DMS 273 (cell line): Measurements from ENCODE around the gene KRTAP10-4.
"Not testable (repeated sequence)": the region's sequence is repeated elsewhere in the genome, so short reads cannot be mapped to it uniquely, and the experiment has no call there.

Experiments
- DNase-seq: peaks from one replicate; lab custom pipeline; 2025; ENCODE audit not compliant: unreplicated experiment; lab: John Stamatoyannopoulos, UW

Gene KRTAP10-4

DNA sequence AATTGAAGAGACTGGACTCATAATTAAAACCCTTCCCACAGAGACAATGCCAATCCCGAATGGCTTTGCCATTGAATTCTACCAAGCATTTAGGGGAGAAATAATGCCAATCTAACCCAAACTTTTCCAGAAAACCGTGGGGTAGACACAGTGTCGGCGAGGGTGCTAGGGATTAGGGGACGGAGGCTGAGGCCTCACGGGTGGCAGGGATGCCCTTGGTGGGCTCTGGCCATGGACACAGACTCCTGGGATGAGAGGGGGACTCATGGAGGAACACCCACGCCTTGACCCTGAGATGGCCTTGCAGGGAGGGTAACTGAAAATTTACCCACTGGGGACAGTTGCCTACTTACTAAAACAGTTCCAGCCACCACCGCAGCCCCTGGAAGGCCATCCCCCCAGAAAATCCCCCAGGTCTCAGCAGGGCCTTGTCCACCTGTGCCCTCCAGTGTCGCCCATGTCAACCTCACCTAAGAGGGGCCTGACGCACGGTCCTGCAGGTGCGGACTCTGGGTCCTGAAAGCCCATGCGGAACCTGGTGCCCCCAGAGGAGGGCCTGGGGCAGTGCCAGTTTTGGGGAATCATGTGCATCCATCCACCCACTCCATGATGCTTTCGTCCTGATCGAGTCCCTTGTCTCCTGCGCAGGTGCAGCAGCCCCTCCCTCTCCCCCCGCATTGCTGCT, 5.0 kb downstream of the KRTAP10-4 start:
- no peak for DNase-seq

DNA sequence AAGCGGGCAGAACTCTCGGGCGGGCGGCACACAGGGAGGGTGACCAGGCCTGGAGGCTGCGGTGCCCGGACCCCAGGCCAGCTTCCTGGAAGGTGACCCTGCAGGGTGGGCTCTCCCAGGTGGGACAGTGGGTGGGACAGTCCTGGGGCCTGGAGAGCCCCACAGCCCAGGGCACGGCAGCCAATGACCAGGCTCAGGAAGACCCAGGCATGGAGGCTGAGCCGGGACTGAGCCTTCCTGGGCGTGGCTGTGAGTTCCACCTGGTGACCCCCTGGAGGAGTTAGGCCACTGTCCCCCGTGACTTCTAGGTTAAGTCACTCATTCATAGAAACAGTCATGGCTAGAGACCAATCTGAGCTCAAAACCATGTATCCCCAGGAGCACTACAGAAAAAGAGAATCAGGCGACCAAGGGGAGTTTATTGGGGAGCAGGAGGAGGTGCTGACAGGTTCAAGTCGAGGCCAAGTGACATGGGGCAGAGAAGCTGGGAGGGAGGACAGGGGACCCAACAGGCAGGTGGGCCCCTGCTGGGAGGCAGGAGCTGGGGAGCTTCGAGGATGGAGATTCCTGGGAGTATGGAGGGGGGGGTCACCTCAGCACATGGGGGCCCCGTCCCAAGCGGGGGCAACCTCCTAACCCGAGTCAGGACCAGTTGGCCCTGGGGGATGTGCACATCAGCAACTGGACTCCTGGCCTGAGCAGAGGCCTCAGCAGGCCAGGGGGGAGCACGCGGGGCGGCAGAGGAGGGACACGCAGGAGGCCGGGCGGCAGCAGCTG, 5.7 kb downstream of the KRTAP10-4 start:
- DNase-seq, result no peak

DNA sequence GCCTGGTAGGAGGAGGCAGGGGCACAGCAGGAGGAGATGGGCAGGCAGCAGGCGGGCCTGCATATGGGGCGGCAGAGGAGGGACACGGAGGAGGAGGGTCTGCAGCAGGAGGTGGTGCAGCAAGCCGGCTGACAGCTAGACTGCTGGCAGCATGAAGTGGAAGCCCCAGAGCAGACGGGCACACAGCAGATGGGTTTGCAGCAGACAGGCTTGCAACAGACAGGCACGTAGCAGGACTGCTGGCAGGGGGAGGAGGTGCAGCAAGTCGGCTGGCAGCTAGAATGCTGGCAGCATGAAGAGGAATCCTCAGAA, 6.3 kb downstream of the KRTAP10-4 start:
- peak; percentile 65 for DNase-seq

DNA sequence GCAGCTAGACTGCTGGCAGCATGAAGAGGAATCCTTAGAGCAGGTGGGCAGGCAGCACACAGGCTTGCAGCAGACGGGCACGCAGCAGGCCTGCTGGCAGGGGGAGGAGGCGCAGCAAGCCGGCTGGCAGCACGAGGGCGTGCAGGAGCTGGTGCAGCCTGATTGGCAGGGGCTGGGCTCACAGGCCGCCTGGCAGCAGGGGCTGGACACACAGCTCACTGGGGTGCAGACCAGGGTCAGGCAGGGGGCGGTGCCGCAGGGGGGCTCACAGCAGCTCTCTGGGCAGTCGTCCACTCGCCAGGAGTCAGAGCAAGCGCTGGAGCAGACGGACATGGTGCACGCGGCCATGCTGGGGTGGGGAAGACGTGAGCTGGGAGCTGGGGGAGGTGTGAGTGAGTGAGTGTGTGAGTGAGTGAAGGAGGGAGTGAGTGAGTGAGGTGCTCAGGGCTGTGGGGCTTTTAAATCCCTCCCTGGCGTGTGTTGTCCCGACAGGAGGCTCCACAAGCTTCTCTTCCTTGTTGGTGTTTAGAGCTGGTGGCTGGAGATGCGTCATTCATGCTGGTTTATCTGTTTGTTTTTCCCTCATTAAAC, 6.8 kb downstream of the KRTAP10-4 start, which contains the start of gene KRTAP10-5:
Gene KRTAP10-5, minus strand, starts transcription at position 374 of the 591 bp plus-strand sequence. Its CDS starts 26 bp downstream, at position 348.
- DNase-seq, result not testable (repeated sequence)

DNA sequence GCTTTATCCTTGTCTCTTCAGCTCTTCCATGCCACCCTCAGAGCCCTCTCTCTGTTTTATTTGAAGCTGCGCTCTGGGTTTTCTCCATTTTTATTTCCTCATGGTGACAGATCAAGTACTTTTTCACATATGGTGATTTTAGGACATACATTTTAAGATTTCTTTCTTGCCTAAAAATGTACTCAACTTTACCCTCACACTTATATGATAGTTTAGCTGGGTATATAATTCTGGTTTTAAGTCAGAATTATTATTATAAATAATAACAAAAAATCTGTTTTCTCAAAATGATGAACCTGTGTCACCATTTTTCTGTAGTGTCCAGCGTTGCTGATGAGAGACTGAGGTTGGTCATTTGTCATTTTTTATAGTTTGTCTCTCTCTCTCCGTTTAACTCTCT, 7.6 kb downstream of the KRTAP10-4 start:
- no peak for DNase-seq

DNA sequence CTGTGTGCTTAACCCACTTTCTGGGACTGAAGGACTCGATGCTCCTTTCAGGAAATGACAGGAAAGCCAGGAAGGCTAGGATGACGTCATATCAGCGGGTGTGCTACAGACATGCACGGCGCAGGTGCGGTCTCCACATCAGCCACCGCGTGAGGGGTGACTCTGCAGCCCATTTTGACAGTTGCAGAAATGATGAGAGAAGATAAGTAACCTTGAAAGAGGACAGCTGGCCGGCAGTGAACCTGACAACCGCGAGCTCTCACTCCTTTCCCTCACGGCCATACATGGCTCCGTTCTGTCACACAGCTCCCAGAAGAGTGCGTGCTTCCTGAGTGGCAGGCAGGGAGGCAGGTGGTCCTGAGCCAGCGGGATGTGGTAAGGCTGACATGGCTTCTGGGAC, 8.5 kb downstream of the KRTAP10-4 start:
- DNase-seq, result no peak

DNA sequence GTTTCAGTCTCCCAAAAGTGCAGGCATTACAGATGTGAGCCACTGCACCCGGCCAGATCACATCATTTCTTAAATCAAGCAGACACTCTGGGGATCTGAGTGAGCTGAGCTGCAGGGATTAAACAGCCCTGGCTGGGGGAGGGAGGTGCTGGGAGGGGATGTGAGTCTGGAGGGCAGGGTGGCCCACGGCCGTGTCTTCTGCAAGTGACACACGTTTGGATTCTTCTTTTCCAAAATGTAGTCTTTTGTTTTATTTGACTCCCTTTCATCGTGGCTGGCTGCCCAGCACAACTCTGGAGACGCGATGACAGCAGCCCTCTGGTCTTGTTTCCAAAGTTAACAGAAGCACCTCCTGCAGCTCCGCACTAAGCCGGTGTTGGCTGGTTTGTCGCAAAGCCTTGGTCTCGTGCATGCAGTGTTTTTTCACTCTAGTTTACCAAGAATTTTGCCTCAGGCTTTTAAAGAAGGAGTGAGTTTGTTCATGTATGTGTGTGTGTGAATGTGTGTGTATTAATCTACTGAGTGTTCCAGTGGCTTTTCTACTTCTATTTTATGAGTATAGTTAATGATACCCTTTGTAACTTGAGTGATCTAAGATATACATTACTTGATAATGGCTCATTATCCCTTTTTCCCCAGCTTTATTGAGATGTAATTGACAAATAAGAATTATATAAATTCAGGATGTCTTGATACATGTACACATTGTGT, 9.7 kb downstream of the KRTAP10-4 start:
- peak; percentile 54 for DNase-seq

DNA sequence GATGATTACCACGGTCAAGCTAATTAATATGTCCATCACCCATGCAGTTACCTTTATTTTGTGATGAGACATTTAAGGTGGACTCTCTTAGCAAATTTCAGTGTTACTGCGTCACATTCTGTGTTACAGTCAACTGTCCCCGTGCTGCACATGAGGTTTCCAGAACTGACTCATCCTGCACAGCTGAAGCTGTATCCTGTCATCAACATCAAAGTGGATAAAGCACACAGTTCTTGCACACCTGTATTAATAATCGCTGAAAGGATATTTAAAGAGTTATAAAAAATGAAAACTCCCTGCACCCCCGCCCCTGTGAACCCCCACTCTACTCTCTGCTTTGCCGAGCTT, 10.2 kb downstream of the KRTAP10-4 start:
- DNase-seq, result no peak

DNA sequence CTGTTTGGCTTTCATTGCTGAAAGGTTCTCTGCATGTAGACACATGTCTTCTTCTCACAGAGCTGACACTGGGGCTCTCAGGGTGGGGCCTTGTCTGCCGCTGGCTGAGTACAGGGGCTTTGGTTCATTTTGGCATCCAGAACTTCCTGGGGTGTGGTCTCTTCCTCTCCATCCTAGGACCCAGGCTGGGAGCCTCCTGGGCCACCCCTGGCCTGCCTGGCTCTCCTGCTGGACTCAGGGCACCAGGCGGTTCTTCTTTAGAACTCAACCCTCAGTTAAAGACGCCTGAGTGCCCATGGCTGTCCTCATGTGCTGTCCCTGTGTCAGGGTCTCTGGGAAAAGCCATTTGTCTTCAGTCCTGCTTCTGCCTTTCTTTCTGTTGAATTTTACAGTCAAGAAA, 12.4 kb downstream of the KRTAP10-4 start:
- no peak for DNase-seq

DNA sequence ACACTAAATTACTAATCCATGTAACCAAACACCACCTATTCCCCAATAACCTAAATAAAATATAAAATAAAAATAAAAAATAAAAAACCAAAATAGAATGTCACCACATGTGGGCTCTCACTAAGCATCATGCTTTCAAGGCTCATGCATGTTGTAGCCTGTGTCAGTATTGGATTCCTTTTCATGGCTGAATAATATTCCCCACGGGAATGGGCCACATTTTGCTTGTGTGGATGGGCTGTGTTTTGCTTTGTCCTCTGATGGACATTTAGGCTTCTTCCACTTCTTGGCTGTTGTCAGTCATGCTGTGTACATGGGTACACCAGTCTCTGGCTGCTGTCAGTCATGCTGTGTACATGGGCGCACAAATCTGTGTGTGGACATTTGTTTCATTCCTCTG, 15.6 kb downstream of the KRTAP10-4 start:
- DNase-seq, result no peak

DNA sequence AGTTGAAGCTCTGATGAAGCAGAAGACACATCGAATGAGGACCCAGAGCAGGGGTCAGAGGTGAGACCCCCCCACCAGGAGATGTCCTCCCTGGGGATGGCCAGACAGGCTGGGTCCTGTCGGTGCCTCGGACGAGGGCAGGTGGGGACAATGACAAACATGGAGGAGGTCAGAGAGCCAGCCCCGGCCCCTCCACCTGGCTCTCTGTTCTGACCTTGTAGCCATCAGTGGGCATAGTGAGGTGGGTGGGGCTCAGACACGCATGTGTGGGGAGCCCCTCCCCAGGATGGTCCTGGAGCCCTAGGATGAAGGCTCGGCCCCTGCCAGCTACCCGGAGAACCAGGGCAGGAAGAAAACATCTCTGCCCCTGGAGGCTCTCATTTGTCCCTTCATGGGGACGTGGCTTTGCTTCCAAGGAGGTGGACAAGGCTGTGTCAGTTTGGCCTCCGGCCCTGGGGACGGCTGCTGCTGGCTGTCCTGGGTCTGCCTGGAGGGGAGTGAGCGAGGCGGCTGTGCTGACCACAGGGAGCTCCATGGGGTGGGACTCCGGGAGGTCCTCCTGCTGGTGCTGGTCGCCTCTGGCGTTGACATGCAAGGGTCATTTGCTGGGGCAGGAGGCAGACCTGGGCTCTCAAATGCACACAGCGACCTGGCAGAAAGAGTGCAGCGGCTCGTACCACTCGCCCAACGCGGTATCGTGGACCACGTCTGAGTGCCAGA, 16.2 kb downstream of the KRTAP10-4 start:
- DNase-seq, result no peak

DNA sequence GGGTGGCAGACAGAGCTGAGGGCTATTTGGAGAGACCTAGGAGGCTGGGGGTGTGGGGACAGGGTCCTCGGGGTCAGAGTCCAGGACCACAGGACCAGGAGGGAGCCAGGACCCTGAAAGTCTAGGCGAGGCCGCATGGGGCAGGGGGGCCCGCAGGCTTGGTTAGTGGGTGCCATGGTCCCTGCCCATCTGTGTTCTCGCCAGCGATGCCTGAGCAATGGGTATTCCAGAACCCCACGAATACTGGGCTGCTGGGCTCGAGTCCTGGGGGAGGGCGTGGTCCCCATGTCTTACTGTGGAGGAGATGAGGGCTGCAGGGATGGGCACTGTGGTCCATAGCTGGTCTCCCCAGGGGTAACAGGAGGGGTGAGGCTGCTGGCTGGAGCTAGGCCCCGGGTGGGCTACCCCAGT, 16.8 kb downstream of the KRTAP10-4 start:
- no peak for DNase-seq

DNA sequence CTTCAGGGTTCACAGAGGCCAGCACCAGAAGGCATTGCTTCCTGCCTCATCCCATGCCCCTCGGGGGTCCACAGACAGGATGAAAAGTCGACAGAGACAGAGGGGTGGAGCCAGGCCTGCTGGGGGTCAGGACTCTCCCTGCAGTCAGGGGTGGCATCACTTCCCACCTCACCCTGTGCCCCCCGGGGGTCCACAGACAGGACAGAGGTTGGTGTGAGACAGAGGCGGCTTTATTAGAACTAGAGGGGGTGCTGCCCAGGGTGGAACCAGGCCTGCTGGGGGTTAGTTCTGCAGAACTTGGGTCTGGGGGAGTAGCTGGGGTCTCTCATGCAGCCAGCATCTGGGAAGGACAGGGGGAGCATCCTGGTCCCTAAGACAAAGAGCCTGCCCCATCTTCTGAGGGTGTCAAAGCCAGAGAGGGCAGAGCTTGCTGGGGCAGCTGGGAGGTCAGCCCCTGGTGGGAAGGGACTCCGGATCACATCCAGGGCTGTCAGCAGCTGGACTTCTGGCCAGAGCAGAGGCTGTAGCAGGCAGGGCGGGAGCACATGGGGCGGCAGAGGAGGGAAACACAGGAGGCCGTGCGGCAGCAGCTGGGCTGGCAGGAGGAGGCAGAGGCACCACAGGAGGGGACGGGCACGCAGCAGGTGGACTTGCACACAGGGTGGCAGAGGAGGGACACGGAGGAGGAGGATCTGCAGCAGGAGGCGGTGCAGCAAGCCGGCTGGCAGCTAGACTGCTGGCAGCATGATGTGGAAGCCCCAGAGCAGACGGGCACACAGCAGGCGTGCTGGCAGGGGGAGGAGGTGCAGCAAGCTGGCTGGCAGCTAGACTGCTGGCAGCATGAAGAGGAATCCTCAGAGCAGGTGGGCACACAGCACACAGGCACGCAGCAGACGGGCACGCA, 17.6 kb downstream of the KRTAP10-4 start:
- peak; percentile 85 for DNase-seq

DNA sequence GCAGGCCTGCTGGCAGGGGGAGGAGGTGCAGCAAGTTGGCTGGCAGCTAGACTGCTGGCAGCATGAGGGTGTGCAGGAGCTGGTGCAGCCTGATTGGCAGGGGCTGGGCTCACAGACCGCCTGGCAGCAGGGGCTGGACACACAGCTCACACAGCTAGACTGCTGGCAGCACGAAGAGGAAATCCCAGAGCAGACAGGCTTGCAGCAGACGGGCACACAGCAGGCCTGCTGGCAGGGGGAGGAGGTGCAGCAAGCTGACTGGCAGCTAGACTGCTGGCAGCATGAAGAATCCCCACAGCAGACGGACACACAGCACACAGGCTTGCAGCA, 18.2 kb downstream of the KRTAP10-4 start:
- DNase-seq, result peak; percentile 81

DNA sequence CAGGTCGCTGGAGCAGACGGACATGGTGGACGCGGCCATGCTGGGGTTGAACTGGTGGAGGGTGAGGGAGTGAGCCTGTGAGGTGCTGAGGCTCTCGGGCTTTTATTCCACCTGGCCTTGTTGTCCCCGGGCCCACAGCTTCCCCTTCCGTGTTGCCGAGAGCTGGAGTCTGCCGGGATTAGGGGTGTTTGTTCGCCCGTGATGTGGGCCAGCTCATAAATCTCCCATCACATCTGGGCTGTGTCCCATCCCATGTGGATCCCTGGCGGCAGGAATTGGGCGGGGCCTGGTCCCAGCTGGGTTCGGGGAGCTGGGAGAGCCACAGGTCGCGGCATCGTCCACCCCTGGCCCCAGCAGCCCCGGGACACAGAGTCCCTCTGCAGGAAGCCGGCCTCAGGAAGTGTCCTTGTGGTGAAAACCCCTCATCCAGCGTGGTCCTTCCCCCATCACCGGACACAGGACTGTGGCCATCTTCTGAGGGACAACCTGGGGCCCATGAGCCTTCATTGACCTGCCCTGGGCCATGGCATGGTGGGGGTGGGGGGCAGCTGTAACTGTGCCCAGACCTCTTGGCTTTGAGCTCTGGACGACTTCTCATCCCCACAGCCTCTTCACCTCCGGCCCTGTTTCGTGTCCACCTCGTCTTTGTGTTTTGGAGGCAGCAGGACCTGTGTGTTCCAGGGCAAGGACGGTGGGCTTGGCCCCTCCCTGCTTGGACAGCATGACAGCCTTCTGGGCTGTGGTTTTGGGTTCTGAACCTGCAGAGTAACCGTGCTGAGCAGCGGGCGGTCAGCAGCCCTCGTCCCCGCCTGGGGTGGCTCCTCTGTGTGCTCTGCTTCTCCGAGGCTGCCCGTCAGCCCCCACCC, 19.1 kb downstream of the KRTAP10-4 start, which contains the start of gene KRTAP10-6:
Gene KRTAP10-6, minus strand, starts transcription at position 60 of the 866 bp plus-strand sequence. Its CDS starts 21 bp downstream, at position 39.
- DNase-seq, result peak; percentile 57

DNA sequence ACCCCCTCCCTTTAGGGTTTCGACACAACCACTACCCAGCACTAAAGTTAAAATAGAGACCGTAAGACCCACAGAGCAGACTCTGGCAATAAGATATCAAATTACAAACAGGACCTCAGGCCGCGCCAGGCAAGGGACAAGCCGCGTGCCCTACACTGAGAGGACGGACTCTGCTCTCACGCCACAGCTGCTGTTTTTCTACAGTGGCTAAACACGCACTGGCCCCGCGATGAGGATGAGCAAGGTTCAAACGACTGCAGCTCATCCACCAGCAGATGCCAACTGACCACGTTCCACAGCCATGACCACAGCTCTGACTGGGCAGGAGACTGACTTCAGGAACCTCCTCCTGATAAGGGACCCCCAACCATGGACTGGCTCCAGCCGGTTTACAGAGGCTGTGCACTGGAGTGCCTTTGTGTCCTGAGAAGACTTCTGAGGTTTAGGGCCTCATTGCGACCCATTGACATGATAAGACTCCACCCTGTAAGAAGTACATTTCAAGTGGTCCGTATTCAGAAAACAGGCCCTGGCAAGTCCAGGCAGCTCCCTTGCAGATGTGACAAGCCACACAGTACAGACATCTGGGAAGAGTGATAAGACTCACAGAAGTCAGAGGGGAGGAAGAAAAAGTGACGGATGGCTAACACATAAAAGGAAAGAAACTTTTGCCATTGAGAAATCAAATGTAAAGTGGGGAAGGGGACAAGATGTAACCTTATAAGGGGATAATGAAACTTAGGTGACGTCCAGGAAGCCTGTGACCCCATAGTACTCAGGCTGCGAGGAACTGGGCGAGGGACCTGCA, 20.3 kb downstream of the KRTAP10-4 start:
- DNase-seq, result peak; percentile 37

DNA sequence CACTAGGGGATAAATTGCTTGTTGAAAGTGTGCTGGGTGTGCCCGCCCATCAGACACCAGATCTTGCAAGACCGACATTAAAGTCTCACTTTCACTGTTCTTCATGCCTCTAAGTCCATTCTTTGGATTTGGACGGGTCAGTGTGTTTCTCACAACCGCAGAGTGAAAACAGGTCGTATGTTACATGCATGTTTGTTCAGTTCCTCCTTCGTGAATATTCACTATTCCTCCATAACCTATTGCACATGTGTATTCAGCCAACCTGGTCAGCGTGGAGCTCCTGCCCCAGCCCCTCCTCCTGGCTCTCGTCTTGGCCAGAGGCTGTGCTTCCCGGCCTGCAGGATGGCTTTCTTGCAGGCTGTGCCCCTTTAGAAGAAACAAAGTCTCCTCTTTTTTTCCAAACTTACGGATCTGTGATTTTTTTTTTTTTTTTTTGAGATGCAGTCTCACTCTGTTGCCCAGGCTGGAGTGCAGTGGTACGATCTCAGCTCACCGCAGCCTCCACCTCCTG, 20.9 kb downstream of the KRTAP10-4 start:
- no peak for DNase-seq

DNA sequence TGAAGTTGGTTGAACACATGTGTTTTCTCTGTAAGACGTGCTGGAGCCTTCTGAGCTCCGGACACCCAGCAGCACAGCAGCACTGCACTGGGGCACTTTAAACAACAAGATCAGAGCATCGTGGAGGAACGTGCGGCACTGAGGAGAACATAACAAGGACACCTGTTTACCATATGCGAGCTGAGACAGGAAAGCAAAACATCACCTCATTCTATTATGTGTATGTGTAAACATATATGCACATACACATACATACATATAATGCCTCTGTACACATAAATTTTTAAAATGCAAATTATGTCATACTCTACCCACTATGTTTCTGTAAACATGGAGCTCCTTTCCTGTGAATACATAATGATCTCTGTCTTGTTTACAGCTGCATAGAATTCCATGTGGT, 22.0 kb downstream of the KRTAP10-4 start:
- no peak for DNase-seq
